HepG2 (cell line): ENCODE measurements around the gene NUDT17. TPM values are rescaled to one million over a fixed set of nuclear protein-coding genes. Genes with fewer than 3 reads are reported as not detected.

ENCODE experiments used
- NR2F6 ChIP-seq, 2 experiments: IDR thresholded peaks; 2 replicates each; pipeline ENCODE4 v1.6.1; 2016; ENCODE audit warnings: antibody characterized with exemption in 1 of 2, mild to moderate bottlenecking in 1 of 2
- RELA ChIP-seq: sonication (generic); formaldehyde crosslinking; IDR thresholded peaks from 2 replicates; pipeline ENCODE4 v1.4.0; 2020; ENCODE audit warnings: missing genetic modification reagents
- SMC3 ChIP-seq: IDR thresholded peaks from 2 replicates; pipeline ENCODE4 v1.6.1; 2011; ENCODE audit warnings: low read length, improper control_type of control experiment
- ZNF136 ChIP-seq: sonication (generic); formaldehyde crosslinking; IDR thresholded peaks from 2 replicates; pipeline ENCODE4 v1.8.1; 2022; ENCODE audit warnings: low read depth, mild to moderate bottlenecking, moderate library complexity, missing genetic modification reagents
- polyA plus RNA-seq, 8 experiments: library from polyadenylated mRNA; depleted of rRNA in 3 of 8; stranded (reverse) in 7 of 8; unstranded in 1 of 8; fragments of >200 nt; fragmentation: Illumina TruSeq in 4 of 8; extraction: Trizol in 4 of 8; gene quantifications; 2 replicates each; pipeline versions ENCODE4 v1.2.1 to v1.2.3, GENCODE V29; 2011 to 2016; ENCODE audit warnings: low read depth in 4 of 8, missing spikeins in 1 of 8, mixed read lengths in 1 of 8; ENCODE audit not compliant: insufficient read depth in 1 of 8
- total RNA-seq, 5 experiments: library from RNA; depleted of rRNA; stranded (reverse); fragments of >200 nt; fragmentation: Illumina TruSeq; extraction: Trizol; gene quantifications; 2 replicates each; pipeline ENCODE4 v1.2.3, GENCODE V29; 2016; ENCODE audit warnings: low read depth in 1 of 5
- TF ChIP-seq, protein P1 (sequence below): sonication (generic); formaldehyde crosslinking; IDR thresholded peaks from 2 replicates; pipeline ENCODE4 v1.5.0; 2020; ENCODE audit warnings: mild to moderate bottlenecking, missing genetic modification reagents, borderline replicate concordance
- TF ChIP-seq, protein P2 (sequence below): sonication (generic); formaldehyde crosslinking; IDR thresholded peaks from one replicate; pipeline ENCODE4 v1.5.1; 2020; ENCODE audit warnings: mild to moderate bottlenecking, missing genetic modification reagents; ENCODE audit errors: not compliant biosample characterization

The NUDT17 gene
- total and polyA plus RNA-seq, 2 of the 13 experiments (the other 11 are each of a cell fraction or from before 2014, with no cell fraction given): 2.6 to 5.8 TPM

DNA sequence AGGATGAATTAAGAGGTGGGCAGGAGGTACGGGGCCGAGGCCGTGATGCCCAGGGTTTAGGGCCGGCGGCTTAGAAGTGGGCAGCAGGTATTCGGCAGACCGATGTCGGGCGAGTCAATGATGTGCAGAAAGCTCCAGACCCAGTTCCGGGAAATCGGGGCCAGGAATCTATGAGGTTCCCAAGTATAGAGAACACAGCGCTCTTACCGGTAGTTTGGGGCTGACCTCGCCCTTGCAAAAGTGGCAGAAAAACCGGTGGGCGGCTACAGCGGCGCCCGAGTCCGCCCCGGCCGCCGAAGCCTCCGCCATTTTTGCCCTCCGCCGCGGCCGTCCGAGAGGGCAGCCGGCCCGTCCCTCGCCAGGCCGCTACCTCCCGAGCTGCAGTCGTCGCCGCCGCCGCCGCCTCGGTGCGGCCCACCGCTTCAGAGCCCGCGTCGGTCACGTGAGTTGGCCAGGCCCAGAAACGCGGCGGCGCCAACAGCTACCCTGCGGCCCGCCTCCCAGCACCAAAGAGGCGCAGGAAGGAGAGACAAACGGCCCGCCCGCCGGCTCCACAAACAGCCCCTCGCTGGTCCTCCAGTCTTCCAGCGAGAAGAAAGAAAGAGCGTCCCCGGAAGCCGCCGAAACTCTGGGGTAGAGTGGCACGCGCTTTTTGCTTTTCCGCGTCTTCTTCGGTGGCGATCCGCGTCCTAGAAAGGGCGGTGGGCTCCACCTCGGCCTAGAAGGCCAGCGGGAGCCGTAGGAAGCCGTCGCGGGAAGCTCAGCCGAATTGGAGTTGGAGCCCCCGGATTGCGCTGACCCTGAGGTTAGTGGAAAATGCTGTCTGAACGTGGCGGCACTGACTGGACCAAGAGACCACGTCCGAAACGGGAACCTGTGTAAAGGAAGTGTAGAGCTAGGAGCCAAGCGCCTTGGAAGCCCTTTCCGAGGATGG, 21.6 kb upstream of the NUDT17 start, which contains the start of the genes POLR3C and RNF115 (continued):
- TF ChIP-seq, protein P1, sequence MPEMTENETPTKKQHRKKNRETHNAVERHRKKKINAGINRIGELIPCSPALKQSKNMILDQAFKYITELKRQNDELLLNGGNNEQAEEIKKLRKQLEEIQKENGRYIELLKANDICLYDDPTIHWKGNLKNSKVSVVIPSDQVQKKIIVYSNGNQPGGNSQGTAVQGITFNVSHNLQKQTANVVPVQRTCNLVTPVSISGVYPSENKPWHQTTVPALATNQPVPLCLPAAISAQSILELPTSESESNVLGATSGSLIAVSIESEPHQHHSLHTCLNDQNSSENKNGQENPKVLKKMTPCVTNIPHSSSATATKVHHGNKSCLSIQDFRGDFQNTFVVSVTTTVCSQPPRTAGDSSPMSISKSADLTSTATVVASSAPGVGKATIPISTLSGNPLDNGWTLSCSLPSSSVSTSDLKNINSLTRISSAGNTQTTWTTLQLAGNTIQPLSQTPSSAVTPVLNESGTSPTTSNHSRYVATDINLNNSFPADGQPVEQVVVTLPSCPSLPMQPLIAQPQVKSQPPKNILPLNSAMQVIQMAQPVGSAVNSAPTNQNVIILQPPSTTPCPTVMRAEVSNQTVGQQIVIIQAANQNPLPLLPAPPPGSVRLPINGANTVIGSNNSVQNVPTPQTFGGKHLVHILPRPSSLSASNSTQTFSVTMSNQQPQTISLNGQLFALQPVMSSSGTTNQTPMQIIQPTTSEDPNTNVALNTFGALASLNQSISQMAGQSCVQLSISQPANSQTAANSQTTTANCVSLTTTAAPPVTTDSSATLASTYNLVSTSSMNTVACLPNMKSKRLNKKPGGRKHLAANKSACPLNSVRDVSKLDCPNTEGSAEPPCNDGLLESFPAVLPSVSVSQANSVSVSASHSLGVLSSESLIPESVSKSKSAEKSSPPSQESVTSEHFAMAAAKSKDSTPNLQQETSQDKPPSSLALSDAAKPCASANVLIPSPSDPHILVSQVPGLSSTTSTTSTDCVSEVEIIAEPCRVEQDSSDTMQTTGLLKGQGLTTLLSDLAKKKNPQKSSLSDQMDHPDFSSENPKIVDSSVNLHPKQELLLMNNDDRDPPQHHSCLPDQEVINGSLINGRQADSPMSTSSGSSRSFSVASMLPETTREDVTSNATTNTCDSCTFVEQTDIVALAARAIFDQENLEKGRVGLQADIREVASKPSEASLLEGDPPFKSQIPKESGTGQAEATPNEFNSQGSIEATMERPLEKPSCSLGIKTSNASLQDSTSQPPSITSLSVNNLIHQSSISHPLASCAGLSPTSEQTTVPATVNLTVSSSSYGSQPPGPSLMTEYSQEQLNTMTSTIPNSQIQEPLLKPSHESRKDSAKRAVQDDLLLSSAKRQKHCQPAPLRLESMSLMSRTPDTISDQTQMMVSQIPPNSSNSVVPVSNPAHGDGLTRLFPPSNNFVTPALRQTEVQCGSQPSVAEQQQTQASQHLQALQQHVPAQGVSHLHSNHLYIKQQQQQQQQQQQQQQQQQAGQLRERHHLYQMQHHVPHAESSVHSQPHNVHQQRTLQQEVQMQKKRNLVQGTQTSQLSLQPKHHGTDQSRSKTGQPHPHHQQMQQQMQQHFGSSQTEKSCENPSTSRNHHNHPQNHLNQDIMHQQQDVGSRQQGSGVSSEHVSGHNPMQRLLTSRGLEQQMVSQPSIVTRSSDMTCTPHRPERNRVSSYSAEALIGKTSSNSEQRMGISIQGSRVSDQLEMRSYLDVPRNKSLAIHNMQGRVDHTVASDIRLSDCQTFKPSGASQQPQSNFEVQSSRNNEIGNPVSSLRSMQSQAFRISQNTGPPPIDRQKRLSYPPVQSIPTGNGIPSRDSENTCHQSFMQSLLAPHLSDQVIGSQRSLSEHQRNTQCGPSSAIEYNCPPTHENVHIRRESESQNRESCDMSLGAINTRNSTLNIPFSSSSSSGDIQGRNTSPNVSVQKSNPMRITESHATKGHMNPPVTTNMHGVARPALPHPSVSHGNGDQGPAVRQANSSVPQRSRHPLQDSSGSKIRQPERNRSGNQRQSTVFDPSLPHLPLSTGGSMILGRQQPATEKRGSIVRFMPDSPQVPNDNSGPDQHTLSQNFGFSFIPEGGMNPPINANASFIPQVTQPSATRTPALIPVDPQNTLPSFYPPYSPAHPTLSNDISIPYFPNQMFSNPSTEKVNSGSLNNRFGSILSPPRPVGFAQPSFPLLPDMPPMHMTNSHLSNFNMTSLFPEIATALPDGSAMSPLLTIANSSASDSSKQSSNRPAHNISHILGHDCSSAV: no peak
- TF ChIP-seq ZNF136 (CRISPR knock-in tag) (no peak), NR2F6 (IDR thresholded peaks at IDR 0.05) (no peak), NR2F6 (CRISPR knock-in tag; IDR thresholded peaks at IDR 0.05) (no peak), RELA (CRISPR knock-in tag) (no peak), SMC3 (no peak)
- TF ChIP-seq, protein P2, sequence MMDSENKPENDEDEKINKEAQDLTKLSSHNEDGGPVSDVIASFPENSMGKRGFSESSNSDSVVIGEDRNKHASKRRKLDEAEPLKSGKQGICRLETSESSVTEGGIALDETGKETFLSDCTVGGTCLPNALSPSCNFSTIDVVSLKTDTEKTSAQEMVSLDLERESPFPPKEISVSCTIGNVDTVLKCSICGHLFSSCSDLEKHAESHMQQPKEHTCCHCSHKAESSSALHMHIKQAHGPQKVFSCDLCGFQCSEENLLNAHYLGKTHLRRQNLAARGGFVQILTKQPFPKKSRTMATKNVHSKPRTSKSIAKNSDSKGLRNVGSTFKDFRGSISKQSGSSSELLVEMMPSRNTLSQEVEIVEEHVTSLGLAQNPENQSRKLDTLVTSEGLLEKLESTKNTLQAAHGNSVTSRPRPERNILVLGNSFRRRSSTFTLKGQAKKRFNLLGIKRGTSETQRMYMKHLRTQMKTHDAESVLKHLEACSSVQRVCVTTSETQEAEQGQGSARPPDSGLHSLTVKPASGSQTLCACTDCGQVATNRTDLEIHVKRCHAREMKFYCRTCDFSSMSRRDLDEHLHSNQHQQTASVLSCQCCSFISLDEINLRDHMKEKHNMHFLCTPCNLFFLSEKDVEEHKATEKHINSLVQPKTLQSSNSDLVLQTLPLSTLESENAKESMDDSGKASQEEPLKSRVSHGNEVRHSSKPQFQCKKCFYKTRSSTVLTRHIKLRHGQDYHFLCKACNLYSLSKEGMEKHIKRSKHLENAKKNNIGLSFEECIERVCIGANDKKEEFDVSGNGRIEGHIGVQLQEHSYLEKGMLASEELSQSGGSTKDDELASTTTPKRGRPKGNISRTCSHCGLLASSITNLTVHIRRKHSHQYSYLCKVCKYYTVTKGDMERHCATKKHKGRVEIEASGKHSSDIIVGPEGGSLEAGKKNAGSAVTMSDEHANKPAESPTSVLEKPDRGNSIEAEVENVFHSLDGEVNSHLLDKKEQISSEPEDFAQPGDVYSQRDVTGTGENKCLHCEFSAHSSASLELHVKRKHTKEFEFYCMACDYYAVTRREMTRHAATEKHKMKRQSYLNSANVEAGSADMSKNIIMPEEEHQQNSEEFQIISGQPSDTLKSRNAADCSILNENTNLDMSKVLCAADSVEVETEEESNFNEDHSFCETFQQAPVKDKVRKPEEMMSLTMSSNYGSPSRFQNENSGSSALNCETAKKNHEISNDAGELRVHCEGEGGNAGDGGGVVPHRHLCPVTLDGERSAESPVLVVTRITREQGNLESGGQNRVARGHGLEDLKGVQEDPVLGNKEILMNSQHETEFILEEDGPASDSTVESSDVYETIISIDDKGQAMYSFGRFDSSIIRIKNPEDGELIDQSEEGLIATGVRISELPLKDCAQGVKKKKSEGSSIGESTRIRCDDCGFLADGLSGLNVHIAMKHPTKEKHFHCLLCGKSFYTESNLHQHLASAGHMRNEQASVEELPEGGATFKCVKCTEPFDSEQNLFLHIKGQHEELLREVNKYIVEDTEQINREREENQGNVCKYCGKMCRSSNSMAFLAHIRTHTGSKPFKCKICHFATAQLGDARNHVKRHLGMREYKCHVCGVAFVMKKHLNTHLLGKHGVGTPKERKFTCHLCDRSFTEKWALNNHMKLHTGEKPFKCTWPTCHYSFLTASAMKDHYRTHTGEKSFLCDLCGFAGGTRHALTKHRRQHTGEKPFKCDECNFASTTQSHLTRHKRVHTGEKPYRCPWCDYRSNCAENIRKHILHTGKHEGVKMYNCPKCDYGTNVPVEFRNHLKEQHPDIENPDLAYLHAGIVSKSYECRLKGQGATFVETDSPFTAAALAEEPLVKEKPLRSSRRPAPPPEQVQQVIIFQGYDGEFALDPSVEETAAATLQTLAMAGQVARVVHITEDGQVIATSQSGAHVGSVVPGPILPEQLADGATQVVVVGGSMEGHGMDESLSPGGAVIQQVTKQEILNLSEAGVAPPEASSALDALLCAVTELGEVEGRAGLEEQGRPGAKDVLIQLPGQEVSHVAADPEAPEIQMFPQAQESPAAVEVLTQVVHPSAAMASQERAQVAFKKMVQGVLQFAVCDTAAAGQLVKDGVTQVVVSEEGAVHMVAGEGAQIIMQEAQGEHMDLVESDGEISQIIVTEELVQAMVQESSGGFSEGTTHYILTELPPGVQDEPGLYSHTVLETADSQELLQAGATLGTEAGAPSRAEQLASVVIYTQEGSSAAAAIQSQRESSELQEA: peak; percentile 87
